ENCODE results near the gene ITGB1BP2. TPM values are rescaled to one million over a fixed set of nuclear protein-coding genes. Genes with fewer than 3 reads are reported as not detected.
A peak's percentile ranks its signal among the peaks of the same experiment; 100 is the strongest.

ITGB1BP2 gene
- total and polyA plus RNA-seq, 2 of the 13 experiments (the other 11 are each of a cell fraction or from before 2014, with no cell fraction given) = 0.90 to 2.2 TPM

DNA sequence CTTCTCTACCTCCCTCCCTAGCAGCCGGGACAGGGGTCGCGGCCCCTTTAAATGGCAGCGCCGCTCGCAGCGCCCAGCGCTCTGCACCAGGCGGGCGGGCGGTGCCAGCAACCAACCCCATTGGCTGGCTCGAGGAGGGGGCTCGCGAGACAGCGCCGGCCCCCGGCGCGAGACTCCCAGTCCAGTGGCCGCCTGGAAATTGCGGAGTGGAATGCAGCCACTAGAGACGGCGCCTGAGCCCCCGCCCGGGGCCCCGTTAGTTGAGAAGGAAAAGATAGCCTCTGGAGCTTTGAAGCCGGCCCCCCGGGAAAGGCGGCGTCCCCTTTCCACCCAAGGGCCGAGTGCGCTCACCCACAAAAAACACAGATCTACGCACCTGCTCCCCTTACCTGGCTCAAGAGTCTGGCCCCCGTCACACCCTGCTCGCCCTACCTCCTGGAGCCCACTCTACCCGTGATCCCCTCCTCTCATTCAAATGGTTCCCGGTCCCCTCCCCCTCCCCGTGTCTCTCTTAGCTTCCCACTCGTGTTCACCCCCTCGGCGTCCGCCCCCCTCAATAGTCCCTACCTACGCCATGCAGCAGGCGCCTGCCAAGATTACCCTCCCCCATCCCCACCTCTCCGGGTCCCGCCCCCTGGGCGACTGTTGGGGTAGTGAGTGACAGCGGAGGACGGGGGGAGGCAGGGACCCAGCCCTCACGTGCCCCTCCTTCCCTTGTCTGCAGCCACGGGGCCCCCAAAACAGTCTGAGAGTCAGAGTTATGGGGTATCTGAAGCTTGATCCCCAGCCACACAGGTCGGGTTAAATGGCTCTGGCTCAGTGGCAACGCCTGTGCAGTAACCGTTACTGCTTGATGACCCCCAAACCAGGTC lies 47.2 kb upstream of the ITGB1BP2 start, which contains the start of gene ZMYM3 (continued):
- TF ChIP-seq KAT8 (CRISPR knock-in tag; IDR thresholded peaks at IDR 0.05) (0 out of 2 replicates have a peak, but pooled peaks have one; percentile 23), ZNF282 (IDR thresholded peaks at IDR 0.05; ENCODE audit: partially characterized antibody) (no peak), TFAP4 (IDR thresholded peaks at IDR 0.05; ENCODE audit: borderline replicate concordance, low read depth) (no peak), AGO2 (optimal IDR thresholded peaks at IDR 0.05; ENCODE audit: low read depth, low read length) (peak; percentile 68), ZNF605 (CRISPR knock-in tag; IDR thresholded peaks at IDR 0.05) (no peak), ZNF577 (CRISPR knock-in tag; IDR thresholded peaks at IDR 0.05; ENCODE audit: borderline replicate concordance, low read depth) (no peak), ZNF710 (CRISPR knock-in tag; IDR thresholded peaks at IDR 0.05; ENCODE audit: borderline replicate concordance) (no peak), ELF4 (CRISPR knock-in tag; IDR thresholded peaks at IDR 0.05; ENCODE audit: borderline replicate concordance) (no peak), ZNF572 (CRISPR knock-in tag; IDR thresholded peaks at IDR 0.05) (no peak), XBP1 (CRISPR knock-in tag; IDR thresholded peaks at IDR 0.05) (no peak), SCMH1 (CRISPR knock-in tag; IDR thresholded peaks at IDR 0.05; ENCODE audit: borderline replicate concordance) (no peak), RFX5 (IDR thresholded peaks at IDR 0.05; ENCODE audit: low read depth, low read length) (no peak), ZNF431 (CRISPR knock-in tag; IDR thresholded peaks at IDR 0.05; ENCODE audit: borderline replicate concordance, low read depth) (no peak), GFI1 (CRISPR knock-in tag; IDR thresholded peaks at IDR 0.05; ENCODE audit: borderline replicate concordance) (no peak), ZBTB38 (CRISPR knock-in tag; IDR thresholded peaks at IDR 0.05) (no peak), ZBTB46 (CRISPR knock-in tag; IDR thresholded peaks at IDR 0.05; ENCODE audit: borderline replicate concordance) (no peak), ZNF253 (CRISPR knock-in tag; IDR thresholded peaks at IDR 0.05; ENCODE audit: borderline replicate concordance) (no peak)
- TF ChIP-seq, protein P1, sequence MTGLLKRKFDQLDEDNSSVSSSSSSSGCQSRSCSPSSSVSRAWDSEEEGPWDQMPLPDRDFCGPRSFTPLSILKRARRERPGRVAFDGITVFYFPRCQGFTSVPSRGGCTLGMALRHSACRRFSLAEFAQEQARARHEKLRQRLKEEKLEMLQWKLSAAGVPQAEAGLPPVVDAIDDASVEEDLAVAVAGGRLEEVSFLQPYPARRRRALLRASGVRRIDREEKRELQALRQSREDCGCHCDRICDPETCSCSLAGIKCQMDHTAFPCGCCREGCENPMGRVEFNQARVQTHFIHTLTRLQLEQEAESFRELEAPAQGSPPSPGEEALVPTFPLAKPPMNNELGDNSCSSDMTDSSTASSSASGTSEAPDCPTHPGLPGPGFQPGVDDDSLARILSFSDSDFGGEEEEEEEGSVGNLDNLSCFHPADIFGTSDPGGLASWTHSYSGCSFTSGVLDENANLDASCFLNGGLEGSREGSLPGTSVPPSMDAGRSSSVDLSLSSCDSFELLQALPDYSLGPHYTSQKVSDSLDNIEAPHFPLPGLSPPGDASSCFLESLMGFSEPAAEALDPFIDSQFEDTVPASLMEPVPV (CRISPR knock-in tag; IDR thresholded peaks at IDR 0.05) = no peak
- TF ChIP-seq, protein P2, sequence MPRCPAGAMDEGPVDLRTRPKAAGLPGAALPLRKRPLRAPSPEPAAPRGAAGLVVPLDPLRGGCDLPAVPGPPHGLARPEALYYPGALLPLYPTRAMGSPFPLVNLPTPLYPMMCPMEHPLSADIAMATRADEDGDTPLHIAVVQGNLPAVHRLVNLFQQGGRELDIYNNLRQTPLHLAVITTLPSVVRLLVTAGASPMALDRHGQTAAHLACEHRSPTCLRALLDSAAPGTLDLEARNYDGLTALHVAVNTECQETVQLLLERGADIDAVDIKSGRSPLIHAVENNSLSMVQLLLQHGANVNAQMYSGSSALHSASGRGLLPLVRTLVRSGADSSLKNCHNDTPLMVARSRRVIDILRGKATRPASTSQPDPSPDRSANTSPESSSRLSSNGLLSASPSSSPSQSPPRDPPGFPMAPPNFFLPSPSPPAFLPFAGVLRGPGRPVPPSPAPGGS (CRISPR knock-in tag; IDR thresholded peaks at IDR 0.05) = no peak; the same call in 1 of the 2 replicates
- TF ChIP-seq, protein P3, sequence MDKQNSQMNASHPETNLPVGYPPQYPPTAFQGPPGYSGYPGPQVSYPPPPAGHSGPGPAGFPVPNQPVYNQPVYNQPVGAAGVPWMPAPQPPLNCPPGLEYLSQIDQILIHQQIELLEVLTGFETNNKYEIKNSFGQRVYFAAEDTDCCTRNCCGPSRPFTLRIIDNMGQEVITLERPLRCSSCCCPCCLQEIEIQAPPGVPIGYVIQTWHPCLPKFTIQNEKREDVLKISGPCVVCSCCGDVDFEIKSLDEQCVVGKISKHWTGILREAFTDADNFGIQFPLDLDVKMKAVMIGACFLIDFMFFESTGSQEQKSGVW (CRISPR knock-in tag; IDR thresholded peaks at IDR 0.05; ENCODE audit: borderline replicate concordance) = no peak
